8988T (cell line): Measurements from ENCODE around the gene LHPP.
A peak's percentile ranks its signal among the peaks of the same experiment; 100 is the strongest.

Experiments used
- DNase-seq: peaks from one replicate; pipeline ENCODE4 v3.0.0; 2011

The LHPP gene

GRCh38 chr10:124630551-124630950 lies 168.9 kb downstream of the LHPP start:
- no peak for DNase-seq

GRCh38 chr10:124632064-124632531 lies 170.5 kb downstream of the LHPP start:
- no peak for DNase-seq

- no peak for DNase-seq
These were observed 170.9 kb downstream of the LHPP start for GRCh38 chr10:124632566-124632965.

GRCh38 chr10:124636271-124636995 lies 174.8 kb downstream of the LHPP start:
- DNase-seq: no peak

- DNase-seq: no peak
These were observed 175.6 kb downstream of the LHPP start for GRCh38 chr10:124637091-124637700.

- no peak for DNase-seq
These were observed 176.1 kb downstream of the LHPP start for GRCh38 chr10:124637746-124638145.

- no peak for DNase-seq
These were observed 177.6 kb downstream of the LHPP start for GRCh38 chr10:124639206-124639605.

GRCh38 chr10:124639646-124640045 lies 178.0 kb downstream of the LHPP start:
- no peak for DNase-seq

GRCh38 chr10:124640056-124640455 lies 178.4 kb downstream of the LHPP start:
- DNase-seq: no peak

GRCh38 chr10:124640538-124641231 lies 179.1 kb downstream of the LHPP start:
- DNase-seq: no peak

GRCh38 chr10:124641282-124642087 lies 179.9 kb downstream of the LHPP start:
- DNase-seq: no peak

GRCh38 chr10:124642088-124642710 lies 180.6 kb downstream of the LHPP start:
- DNase-seq: no peak

GRCh38 chr10:124643330-124644009 lies 181.8 kb downstream of the LHPP start:
- DNase-seq: no peak

- no peak for DNase-seq
These were observed 182.6 kb downstream of the LHPP start for GRCh38 chr10:124644236-124644635.

- no peak for DNase-seq
These were observed 183.3 kb downstream of the LHPP start for GRCh38 chr10:124644771-124645415.

- DNase-seq: no peak
These were observed 184.0 kb downstream of the LHPP start for GRCh38 chr10:124645467-124646095.

- no peak for DNase-seq
These were observed 185.1 kb downstream of the LHPP start for GRCh38 chr10:124646483-124647352.

- peak; percentile 78 for DNase-seq
These were observed 186.0 kb downstream of the LHPP start for GRCh38 chr10:124647421-124648130.

GRCh38 chr10:124648131-124648475 lies 186.5 kb downstream of the LHPP start:
- DNase-seq: no peak
